CD4-positive, alpha-beta T cell treated with Interleukin-6 for 4 hours (primary cell): ENCODE results near the gene LRRIQ1.
"Not testable (repeated sequence)": the region's sequence is repeated elsewhere in the genome, so short reads cannot be mapped to it uniquely, and the experiment has no call there.

Experiments
- DNase-seq: peaks from one replicate; pipeline ENCODE4 v3.0.0-alpha.2; 2020; ENCODE audit warnings: mixed read lengths

LRRIQ1 gene

DNA sequence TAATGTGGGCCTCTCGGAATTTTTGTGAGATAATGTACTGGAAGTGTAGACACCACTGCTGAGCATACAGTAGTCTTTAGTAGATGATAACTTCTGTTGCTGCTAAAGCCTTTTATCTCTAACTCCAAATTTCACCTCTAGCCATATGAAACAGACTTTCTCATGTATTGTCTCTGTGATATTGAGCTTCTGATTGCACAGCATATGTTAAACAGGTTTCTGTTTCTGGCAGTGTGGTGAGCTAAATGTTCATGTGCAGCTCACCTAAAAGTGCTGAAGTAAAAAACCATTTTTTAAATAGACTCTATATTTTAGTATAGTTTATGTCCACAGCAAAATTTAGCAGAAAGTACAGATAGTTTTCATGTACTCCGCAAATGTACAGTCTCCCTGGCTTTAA, 154.6 kb downstream of the LRRIQ1 start:
- DNase-seq = no peak

- not testable (repeated sequence) for DNase-seq
Measured at GRCh38 chr12:85203809-85204208, 167.7 kb downstream of the LRRIQ1 start.

DNA sequence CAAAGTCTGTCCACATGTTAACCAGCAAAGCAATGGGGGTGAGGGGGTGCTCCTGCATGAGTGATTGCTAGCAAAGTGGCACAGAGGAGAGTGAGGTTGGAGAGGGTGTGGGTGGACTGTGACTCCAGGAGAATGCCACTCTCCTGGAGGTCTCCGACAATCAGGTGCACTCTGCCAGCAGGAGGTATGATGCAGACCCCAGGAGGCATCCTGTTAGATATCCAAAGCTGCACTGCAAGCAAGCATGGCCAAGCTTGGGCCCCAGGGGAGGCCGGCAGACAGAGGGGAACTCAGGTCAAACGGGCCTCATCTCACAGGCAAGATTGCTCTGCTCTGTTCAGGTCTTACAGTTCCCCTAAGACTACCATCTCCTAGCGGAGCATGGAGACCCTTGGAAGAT, 170.4 kb downstream of the LRRIQ1 start:
- no peak for DNase-seq

- DNase-seq = not testable (repeated sequence)
Measured at GRCh38 chr12:85224339-85224738, 188.2 kb downstream of the LRRIQ1 start.

GRCh38 chr12:85225501-85225900, 189.3 kb downstream of the LRRIQ1 start:
- DNase-seq = no peak

DNA sequence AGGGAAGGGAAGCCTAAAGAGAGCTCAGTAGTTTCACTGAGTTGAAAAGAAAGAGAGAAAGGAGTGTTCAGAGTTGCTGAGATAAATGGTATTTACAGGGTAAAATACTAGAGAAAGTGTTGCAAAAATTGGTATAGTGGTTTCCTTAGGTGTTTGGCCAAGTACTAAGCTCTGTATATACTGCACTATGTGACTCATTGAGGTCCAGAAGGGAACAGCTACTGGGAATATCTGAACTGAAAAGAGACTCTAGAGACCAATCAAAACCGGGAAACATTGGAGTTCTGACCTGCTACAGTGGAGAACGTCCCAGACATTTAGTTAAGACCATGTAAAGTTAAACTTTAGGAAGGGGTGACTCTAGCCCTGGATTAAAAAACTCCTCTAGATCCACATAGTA, 201.2 kb downstream of the LRRIQ1 start:
- no peak for DNase-seq

GRCh38 chr12:85244561-85244960, 208.4 kb downstream of the LRRIQ1 start:
- no peak for DNase-seq

DNA sequence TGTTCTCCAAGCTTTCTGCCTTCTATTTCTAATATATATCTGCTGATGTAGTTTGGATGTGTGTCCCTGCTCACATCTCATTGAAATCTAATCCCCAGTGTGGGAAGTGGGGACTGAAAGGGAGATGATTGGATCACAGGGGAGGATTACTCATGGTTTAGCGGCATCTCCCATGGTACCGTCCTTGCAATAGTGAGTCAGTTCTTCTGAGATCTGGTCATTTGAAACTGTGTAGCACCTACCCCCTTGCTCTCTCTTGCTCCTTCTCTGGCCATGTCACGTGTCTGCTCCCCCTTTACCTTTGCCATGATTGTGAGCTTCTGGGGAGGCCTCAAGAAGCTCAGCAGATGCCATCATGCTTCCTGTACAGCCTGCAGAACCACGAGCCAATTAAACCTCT, 217.7 kb downstream of the LRRIQ1 start:
- no peak for DNase-seq

GRCh38 chr12:85257671-85258070, 221.5 kb downstream of the LRRIQ1 start:
- DNase-seq = no peak

GRCh38 chr12:85260447-85260846, 224.3 kb downstream of the LRRIQ1 start:
- DNase-seq = no peak

DNA sequence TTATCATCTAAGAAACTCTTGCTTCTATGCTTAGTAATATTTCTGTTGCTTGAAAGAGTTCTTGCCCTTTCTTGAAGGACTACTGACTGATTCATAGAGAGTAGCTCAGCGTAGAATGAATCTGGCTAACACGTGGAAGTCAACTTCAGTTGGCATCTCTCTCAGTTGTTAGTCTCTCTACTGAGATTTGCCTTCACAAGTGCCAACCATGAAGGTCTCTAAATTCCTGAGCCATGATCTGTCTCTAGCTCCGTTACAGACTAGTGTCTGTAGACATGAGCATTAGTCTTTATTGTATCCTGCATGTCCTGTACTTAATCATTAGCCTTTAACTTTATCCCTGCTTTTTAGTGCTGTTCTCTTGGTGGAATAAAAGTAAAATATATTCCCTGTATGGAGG, 224.7 kb downstream of the LRRIQ1 start:
- no peak for DNase-seq

- no peak for DNase-seq
Measured at GRCh38 chr12:85266356-85266755, 230.2 kb downstream of the LRRIQ1 start.

DNA sequence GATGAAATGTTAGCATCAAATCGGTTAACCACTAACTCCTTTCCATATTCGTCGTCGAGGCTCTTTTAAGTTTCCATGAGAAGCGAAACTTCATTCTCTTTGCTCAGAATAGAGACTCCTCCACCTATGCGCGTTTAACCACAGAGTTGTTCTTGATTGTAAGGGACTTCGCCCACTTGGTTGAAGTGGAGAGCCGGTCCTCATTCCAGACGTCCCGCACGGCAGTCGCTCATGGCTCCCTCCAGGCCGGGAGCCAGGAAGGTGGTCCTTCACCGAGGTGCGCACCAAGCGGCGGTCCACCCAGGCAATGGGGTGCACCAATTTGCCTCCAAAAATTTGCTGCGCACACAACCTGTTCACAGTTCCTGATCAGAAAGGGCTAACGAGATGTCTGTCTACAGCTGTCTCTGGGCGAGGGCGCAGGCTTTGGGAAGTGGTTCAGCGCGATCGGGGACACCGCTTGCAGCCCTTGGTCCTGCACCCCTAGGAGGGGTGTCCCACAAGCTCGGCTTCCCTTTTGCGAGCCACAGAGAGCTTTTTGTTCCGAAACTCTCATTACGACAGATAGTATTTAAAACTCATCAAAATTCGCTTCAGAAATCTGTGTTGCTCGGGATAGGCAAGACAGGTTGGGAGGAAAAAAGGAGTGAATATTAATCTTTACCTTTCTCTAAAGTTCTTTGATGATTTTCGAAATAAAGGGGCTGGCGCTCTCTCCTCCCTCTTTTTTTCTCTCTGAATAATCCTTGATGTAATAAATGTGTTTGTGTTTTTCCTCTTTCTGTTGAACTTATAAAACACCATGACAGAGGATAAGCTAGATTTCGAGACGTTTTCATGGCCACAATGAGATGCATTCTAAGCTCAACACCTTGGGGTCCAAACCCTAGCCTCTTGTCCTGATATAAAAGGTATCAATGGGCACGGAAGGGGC, 237.5 kb downstream of the LRRIQ1 start:
- DNase-seq = no peak

DNA sequence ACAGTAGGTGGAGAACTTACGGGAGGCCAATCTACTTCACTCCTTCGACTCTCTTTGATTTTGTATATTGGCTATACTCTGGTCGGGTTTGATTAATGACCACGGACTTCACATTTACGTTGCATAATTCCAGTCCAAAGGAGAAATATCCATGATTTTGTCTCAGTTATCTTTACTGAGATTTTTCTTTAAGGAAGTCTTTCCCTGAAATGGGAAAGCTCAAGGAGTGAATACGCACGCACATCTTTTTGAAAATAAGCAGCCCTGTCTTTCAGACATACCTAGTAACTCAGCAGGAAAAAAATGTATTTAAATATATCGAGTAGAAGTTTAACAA, 238.1 kb downstream of the LRRIQ1 start:
- no peak for DNase-seq

DNA sequence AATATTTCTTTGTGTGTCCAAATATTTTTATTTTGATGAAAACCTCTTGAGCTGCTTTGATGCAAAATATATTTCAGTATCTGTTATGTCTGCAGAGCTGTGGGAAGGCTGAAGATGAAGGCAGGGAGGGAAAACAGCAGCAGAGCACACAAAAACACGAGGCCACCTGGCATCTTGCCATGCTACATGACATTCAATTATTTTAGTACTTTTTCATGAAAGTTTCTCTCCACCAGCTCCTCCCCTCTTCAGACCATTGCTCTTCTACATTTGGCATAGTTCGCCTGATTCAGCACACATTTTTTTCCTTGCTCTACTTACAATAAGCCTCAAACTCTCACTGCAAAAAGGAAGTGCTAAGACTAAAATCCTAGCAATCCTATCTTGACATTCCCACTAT, 239.2 kb downstream of the LRRIQ1 start:
- DNase-seq = no peak

GRCh38 chr12:85277191-85277590, 241.0 kb downstream of the LRRIQ1 start:
- no peak for DNase-seq

GRCh38 chr12:85277900-85278597, 241.9 kb downstream of the LRRIQ1 start:
- no peak for DNase-seq

DNA sequence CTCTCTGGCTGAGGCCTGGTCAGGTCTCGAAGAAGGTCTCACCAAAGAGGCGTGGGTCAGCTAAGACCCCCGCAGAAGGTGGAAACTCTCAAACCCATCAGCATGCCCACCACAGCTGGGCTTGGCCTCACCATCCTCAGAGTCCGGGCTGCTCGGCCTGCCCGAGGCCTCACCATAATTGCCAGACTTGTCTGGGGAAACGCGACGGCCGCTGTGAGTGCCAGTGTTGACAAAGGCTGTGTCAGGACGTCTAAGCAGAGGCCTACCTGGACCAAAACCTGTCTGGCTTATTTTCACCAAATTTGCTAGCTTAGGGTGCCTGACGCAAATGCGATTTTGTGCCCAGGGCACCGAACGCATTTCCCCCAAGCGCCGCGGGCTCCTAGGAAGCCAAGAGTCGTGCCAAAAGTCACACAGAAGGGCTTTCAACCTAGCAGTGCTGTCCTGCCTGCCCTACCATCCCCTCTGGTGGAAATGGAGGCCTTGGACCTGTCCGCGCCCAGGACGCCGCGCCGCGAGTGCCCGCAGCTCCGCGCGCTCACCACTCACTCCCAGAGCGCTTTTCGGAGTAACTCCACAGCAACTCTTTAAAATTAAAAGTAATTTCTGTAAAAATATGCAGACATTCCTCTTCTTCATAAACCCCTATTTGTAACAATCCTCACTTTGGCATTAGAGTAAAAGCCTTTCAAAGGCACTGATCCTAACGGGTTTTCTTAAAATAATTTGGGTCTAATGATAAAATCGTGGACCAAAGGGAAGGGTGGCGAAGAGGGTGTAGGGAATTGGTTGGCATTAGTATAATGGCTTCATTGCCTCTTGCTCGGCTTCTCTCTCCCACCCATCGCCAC, 242.7 kb downstream of the LRRIQ1 start:
- no peak for DNase-seq

DNA sequence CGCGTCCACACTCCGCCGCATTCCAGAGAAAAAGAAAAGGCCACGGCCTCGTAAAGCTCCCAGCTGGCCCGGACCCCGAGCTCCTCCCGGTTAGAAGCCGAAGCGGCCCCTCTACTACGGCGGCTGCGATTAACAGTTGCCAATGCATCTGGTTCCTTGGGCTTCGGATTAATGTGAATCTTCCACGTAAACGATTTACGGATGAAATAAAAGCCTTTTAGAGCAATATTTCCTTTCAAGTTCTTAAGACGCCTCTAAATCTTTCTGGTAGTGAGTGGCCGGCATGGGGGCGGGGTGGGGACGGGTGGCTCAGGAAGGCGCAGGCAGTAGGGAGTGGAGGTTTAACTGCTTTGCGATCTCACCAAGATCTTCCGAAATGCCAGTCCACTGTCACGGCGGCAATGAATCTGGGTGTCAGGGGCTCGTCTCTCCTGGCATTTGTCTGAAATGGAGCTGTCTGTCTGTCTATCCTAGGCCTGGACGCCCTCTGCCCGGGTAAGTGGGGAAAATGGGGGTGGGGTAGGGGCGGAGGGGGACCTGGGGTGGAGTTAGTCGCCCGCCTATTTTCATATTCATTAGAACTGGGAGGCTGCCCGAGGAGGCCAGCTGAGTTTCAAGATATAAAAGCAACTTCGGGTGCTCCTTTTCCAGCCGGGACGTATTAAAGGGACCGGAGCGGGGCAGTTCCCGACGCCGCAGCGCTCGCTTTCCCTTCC, 243.5 kb downstream of the LRRIQ1 start:
- no peak for DNase-seq

DNA sequence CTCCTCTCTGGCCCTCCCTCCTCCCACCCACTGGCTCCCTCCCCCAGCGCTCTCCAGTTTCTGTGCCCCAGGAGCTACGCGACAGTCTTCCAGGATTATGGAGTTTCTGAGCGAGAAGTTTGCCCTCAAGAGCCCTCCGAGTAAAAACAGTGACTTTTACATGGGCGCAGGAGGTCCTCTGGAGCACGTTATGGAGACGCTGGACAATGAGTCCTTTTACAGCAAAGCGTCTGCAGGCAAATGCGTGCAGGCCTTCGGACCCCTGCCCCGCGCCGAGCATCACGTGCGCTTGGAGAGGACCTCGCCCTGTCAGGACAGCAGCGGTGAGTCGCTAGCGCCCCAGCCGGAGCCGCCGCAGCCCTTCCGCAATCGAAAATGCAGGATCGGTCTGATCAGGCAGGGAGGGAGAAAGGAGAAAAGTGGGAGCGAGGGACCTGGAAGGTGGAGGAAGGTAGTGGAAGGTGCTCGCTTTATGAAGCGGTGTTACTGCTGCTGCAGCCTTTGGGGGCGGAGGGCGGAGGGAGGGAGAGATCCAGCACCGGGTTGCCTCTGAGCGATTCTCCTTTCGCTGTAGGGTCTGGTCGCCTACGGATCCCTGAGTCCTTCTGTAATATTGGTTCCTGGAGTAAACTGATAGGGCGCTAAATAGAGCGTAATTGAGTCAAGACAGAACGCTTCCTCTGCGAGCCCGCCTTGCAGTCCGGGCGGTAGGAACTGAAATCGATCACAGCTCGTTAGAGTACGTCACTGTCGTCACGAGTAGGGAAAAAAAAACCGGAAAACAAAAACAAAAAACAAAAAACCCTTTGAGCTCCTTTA, 244.2 kb downstream of the LRRIQ1 start, which contains the start of gene ALX1:
ALX1 (plus strand) TSS at position 56 of the 819 bp plus-strand sequence; CDS start at position 98, 42 bp downstream.
- DNase-seq = no peak

GRCh38 chr12:85280984-85281630, 245.0 kb downstream of the LRRIQ1 start:
- no peak for DNase-seq
